HG03097 (cell line): ENCODE results near the gene CPO.
"Not testable (repeated sequence)": the region's sequence is repeated elsewhere in the genome, so short reads cannot be mapped to it uniquely, and the experiment has no call there.

Source experiments
- ATAC-seq: cut with Tn5 transposase; IDR thresholded peaks from one replicate; pipeline ENCODE4 v1.9.1; 2021; ENCODE audit not compliant: unreplicated experiment, low FRiP score

CPO gene

DNA sequence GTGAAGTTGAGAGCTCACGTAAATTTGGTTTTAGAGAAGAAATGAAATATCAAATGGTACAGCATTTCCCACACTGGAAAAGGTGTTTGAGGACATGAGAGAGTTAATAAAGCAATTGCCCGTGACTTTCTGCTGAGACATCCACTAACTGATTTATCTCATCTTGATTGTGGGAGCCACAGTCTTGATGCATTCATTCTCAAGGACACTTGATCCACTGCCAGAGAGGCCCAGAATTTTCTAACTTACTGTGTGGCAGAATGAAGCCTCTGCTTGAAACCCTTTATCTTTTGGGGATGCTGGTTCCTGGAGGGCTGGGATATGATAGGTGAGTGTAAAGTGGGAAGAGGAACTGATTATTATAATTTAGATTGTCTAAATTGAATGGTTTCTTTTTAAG is at the start of gene CPO:
TSS of gene CPO (plus strand) at position 179 of the 400 bp plus-strand sequence. CDS start at position 261, 82 bp downstream.
- no peak for ATAC-seq

- no peak for ATAC-seq
Measured at GRCh38 chr2:206890179-206890578, 49.1 kb upstream of the CPO start.

DNA sequence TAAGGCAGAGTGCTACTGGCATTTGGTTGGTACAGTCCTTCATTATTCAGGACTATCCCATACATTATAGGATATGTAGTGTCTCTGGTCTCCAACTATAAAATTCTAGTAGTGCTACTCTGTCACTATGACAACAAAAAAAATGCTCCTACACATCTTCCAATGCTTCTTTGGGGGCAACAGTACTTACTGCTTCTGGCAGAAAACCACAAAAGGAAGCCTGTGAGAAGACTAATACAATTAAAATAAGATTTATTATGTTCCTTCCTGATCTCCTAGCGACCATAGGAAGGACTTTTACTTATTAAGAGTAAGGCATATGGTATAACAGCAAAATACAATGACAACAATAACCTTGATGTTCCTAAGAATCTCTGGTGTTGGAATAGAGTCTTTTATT is 48.4 kb upstream of the CPO start:
- no peak for ATAC-seq

GRCh38 chr2:206915121-206915520 is 24.2 kb upstream of the CPO start:
- no peak for ATAC-seq

- no peak for ATAC-seq
Measured at GRCh38 chr2:206918263-206918662, 21.1 kb upstream of the CPO start.

DNA sequence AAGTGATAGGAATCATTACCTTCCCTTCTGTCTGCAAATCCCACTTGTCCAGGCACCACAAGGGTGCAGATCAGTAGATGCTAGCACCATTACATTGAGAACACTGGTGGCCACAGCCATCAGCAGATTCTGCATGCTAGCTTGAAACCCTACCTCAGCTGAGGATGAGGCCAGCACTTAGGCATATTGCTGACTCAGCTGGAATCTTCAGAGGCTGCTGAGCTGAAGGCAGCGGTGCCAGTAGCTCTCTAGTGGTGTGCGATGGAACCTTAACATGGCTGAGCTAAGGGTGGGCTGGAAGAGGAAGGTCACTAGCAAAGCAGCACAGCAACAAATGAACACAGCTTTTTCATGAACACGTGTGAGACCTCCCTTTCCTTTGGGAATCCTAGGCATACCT is 19.0 kb upstream of the CPO start:
- ATAC-seq: no peak

DNA sequence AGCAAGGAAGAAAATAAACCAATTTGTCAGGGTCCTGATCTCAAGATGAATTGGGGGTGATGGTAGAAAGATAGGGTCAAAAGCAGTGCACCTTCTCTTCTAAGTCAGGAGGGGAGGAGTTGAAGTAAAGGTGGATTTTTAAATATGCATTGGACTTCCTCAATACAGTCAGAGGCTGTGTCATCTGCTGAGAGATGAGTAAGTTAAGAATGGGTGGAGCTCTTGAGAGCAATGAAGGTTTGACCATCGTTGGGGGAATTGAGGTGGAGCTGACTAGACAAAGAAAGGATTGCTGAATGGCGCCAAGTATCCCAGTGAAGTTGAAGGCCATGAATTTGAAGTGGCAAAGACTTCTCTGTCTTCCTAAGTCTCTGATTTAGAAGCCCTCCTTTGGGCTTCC is 18.4 kb upstream of the CPO start:
- no peak for ATAC-seq

- ATAC-seq: no peak
Measured at GRCh38 chr2:206921529-206921928, 17.8 kb upstream of the CPO start.

DNA sequence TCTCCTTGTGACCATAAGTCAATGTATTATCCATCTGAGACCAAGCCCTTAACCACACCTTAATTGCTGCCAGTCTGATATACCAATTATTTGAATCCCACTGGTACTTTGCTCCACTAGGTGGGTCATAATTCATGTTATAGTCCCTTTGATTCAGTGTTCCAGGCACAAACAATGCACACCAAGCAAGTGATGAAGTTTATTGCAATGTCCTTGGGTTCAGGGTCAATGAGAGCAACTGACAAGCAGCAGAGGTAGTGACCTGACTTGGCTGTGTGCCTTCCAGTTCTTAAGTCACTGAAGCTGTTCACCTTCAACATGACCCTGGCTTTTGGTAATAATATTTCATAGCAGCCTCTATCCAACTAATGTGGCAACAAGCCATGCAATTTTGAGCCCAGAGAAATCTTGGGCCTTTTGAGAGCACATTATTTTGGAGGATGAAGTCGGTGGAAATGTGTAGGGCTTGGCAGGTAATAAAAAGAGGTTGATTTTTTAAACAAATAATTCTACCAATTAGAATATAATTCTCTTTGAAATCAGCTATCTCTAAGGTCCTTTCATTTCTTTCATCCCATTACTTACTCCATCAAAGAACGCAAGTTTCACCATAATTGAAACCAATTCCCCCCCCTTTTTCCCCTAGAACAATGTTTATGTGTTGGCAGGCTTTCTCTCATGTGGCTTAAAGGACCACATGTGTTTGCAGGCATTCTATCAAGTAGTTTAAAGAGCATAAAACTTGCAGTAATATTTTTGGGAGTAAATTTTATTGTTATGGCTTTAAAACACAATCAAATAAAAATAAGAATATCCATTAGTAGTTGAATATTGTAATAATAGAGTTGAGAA is 3.1 kb upstream of the CPO start:
- no peak for ATAC-seq

DNA sequence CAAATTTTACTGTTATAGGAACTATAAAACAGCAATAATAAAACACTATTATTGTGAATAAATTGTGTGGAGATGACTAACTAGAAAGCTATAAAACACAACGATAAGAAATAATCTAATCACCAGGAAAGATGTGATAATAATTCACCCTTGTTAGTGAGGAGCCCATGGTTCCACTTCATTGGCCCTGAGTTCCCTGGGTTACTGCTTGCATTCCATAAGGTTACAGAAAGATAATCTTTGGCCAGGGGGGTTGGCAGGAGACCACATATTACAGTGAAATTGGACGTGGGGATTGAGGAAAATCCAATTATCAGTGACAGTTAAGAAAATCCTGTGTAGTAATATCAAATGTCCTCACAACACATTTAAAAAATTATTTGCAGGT is 2.5 kb upstream of the CPO start:
- ATAC-seq: no peak

DNA sequence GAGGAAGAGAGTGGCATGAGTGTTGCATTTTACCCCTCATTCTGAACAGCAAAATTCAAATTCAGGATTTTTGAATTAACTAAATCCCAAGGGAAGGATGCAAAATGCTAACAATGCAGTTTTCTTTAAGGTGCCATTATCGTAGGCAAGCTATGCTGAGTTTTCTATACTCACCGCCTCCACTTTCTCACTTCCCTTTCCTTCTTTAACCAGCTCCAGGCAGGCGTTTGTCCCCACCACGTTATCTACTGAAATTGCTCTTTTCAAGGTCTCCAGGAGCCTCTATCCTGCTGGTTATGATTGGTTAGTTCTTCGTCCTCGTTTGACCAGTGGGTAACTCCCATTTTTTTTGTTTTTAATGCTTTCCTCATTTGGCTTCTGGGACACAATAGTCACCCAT is 1.8 kb upstream of the CPO start:
- ATAC-seq: no peak

GRCh38 chr2:206940546-206940945 is 1.2 kb downstream of the CPO start:
- ATAC-seq: no peak

GRCh38 chr2:206942592-206943478 is 3.5 kb downstream of the CPO start:
- no peak for ATAC-seq

DNA sequence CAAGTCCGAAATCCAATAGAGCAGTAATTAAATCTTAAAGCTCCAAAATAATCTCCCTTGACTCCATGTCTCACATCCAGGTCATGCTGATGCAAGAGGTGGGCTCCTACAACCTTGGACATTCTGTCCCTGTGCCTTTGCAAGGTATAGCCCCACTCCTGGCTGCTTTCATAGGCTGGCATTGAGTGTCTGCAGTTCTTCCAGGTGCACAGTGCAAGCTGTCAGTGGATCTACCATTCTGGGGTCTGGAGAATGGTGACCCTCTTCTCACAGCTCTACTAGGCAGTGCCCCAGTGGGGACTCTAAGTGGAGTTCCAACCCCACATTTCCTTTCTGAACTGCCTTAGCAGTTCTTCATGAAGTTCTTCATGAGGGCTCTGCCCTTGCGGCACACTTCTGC is 14.1 kb downstream of the CPO start:
- not testable (repeated sequence) for ATAC-seq

GRCh38 chr2:206955253-206955652 is 15.9 kb downstream of the CPO start:
- no peak for ATAC-seq

- no peak for ATAC-seq
Measured at GRCh38 chr2:206958261-206958660, 18.9 kb downstream of the CPO start.

- ATAC-seq: no peak
Measured at GRCh38 chr2:206962966-206963365, 23.6 kb downstream of the CPO start.

GRCh38 chr2:206968134-206969086 is 29.1 kb downstream of the CPO start:
- no peak for ATAC-seq

DNA sequence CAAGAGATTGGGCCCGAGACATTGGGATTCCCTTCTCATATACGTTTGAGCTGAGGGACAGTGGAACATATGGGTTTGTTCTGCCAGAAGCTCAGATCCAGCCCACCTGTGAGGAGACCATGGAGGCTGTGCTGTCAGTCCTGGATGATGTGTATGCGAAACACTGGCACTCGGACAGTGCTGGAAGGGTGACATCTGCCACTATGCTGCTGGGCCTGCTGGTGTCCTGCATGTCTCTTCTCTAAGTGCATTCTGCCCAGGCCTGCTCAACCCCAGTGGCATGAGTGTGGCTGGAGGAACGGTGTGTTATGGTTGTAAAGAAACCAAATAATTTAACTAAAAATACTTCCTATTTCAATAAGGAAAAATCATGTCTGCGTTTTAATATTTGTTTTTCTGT is 29.9 kb downstream of the CPO start:
- no peak for ATAC-seq

DNA sequence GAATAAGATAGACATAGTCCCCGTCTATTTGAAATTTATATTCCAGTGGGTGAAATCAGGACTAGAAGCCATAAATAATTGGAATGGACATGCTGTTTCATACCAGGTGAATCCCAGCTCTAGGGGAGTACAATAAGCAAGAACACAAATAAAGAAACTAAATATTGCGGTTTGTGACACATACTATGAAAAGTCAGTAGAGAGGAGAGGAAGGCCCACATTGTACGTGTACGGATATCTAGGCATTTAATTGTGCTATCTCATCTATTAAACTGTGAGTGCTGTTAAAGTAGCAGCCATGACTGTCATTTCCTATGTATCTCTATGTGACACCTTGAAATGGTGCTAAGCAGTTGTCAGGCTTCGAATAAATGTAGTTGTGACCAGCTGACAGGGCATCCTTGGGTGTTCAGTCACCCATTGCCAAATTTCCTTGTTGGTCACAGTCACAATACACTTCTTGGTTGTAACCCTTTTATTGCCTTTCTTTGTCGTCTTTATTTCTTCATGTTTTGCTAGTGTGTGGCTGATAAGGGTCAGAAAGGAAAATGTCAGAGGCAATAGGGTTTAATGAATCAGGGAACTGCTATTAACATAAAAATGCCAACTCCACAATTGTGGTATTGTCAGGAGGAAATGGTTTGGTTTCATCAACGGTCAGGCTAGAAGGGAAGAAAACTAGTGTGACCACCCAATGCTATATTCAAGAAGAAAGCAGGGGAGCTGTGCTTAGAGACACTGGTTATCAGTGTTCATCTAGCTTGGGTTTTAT is 31.5 kb downstream of the CPO start:
- ATAC-seq: no peak
